Endodermal cell (in vitro differentiated cells): ENCODE results near the gene MUC12. TPM values are rescaled to one million over a fixed set of nuclear protein-coding genes. Genes with fewer than 3 reads are reported as not detected.

ENCODE experiments used
- DNase-seq: peaks from one replicate; pipeline ENCODE4 v3.0.0-alpha.2; 2017
- H3K27ac ChIP-seq: 2 replicates; pipeline ENCODE4 v1.5.1; 2013; ENCODE audit warnings: mild to moderate bottlenecking, low read depth, low read length, moderate library complexity
- H3K27me3 ChIP-seq: 2 replicates; pipeline ENCODE4 v1.6.1; 2013; ENCODE audit warnings: mild to moderate bottlenecking, low read length, moderate library complexity; ENCODE audit not compliant: insufficient read depth, control insufficient read depth, poor library complexity, severe bottlenecking
- H3K36me3 ChIP-seq: 2 replicates; pipeline ENCODE4 v1.7.0; 2013; ENCODE audit warnings: mild to moderate bottlenecking, low read length, moderate library complexity; ENCODE audit not compliant: control insufficient read depth, insufficient read depth
- H3K4me1 ChIP-seq: one replicate; pipeline ENCODE4 v1.7.0; 2013; ENCODE audit warnings: low read length; ENCODE audit not compliant: control insufficient read depth, insufficient read depth
- H3K4me3 ChIP-seq: 2 replicates; pipeline ENCODE4 v1.5.1; 2013; ENCODE audit warnings: mild to moderate bottlenecking, low read length, moderate library complexity
- H3K9ac ChIP-seq: 2 replicates; pipeline ENCODE4 v1.6.1; 2013; ENCODE audit warnings: mild to moderate bottlenecking, low read length, moderate library complexity; ENCODE audit not compliant: poor library complexity, severe bottlenecking; ENCODE audit errors: extremely low read depth
- H3K9me3 ChIP-seq: 2 replicates; pipeline ENCODE4 v1.6.1; 2013; ENCODE audit warnings: mild to moderate bottlenecking, low read length, moderate library complexity; ENCODE audit not compliant: control insufficient read depth
- H3K27ac Mint-ChIP-seq: 2 replicates; pipeline ENCODE4 v1.8.0; 2020; ENCODE audit warnings: mixed read lengths
- H3K27me3 Mint-ChIP-seq: 2 replicates; pipeline ENCODE4 v1.8.0; 2021; ENCODE audit warnings: mild to moderate bottlenecking, mixed read lengths; ENCODE audit not compliant: insufficient read depth
- H3K36me3 Mint-ChIP-seq: 2 replicates; pipeline ENCODE4 v1.8.0; 2020; ENCODE audit warnings: low read depth, mixed read lengths
- H3K4me1 Mint-ChIP-seq: 2 replicates; pipeline ENCODE4 v1.8.0; 2020; ENCODE audit warnings: mixed read lengths
- H3K4me3 Mint-ChIP-seq: 2 replicates; pipeline ENCODE4 v1.8.0; 2020; ENCODE audit warnings: mild to moderate bottlenecking, moderate library complexity, mixed read lengths
- H3K9me3 Mint-ChIP-seq: 2 replicates; pipeline ENCODE4 v1.8.0; 2020; ENCODE audit warnings: mild to moderate bottlenecking, mixed read lengths
- WGBS, 2 experiments: methylation state at CpG; one replicate each; pipeline versions ENCODE4 v1.1.5 to v1.1.7; 2013; ENCODE audit warnings: missing lambda C conversion rate in 2 of 2, mixed read lengths in 1 of 2; ENCODE audit not compliant: insufficient coverage in 1 of 2, insufficient read length in 1 of 2; 5-methylcytosine and 5-hydroxymethylcytosine counted together
- total RNA-seq, 2 donors: library from RNA; stranded (reverse); fragmentation: NEBNext Ultra II Directional in 1 of 2; extraction: Animal tissue kit (Norgen Biotek cat#: 25700) in 1 of 2; gene quantifications; 2 replicates in 1 of 2; 3 replicates in 1 of 2; pipeline ENCODE4 v1.2.1, GENCODE V29; 2021
- TF ChIP-seq, protein P1 (sequence below): fragments of 200-600 bp; sonication (generic); conservative IDR thresholded peaks from 2 replicates; pipeline ENCODE4 v1.5.0; 2021; ENCODE audit warnings: antibody characterized with exemption, mild to moderate bottlenecking

Gene MUC12
- total RNA-seq, 2 donors from 2014 or later = 2.9 to 3.3 TPM

DNA sequence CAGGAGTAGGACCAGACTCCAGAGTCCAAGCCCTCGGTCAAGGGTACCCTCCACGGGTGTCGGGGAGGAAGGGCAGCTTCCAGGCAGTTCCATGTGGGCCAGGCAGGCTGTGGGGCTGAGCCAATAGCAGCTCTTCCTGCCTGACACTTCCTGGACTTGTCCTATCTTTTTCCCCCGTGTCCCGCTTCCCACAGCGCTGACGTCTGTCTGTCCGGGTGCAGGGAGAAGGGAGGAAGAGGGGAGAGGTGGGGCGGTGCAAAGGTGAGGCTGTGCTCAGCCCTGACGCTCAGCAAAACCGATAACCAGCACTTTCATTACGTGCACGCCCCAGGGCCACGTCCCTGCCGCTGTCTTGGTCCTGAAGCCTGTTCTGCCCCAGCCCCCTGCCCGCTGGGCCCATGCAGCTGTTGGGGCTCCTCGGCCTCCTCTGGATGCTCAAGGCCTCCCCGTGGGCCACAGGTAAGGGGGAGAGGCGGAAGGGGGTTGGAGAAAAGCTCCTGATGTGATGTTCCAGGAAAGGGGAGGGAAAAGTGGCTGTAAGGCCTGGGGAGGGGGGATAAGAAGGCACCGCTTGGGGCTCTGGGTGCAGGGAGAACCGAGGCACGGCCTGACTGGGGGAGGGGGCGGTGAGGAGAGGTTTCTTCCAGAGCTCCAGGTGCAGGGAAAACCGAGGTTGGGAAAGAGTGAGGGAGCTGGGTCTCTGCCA is 20.0 kb upstream of the MUC12 start, which contains the start of gene MUC3A:
TSS of gene MUC3A (plus strand) at position 308 of the 706 bp plus-strand sequence. CDS start at position 399, 91 bp downstream.
- TF ChIP-seq, protein P1, sequence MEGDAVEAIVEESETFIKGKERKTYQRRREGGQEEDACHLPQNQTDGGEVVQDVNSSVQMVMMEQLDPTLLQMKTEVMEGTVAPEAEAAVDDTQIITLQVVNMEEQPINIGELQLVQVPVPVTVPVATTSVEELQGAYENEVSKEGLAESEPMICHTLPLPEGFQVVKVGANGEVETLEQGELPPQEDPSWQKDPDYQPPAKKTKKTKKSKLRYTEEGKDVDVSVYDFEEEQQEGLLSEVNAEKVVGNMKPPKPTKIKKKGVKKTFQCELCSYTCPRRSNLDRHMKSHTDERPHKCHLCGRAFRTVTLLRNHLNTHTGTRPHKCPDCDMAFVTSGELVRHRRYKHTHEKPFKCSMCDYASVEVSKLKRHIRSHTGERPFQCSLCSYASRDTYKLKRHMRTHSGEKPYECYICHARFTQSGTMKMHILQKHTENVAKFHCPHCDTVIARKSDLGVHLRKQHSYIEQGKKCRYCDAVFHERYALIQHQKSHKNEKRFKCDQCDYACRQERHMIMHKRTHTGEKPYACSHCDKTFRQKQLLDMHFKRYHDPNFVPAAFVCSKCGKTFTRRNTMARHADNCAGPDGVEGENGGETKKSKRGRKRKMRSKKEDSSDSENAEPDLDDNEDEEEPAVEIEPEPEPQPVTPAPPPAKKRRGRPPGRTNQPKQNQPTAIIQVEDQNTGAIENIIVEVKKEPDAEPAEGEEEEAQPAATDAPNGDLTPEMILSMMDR = no peak
- peak; percentile 74 for DNase-seq
- Mint-ChIP-seq H3K27ac (no peak within 1 kb of the TSS), H3K4me1 (peaks cover 6% of the 10 kb centered on the region), H3K27me3 (no peaks in the 10 kb centered on the region), H3K4me3 (no peak within 1 kb of the TSS), H3K9me3 (peaks cover 6% of the 10 kb centered on the region), H3K36me3 (peaks cover 3% of the 10 kb centered on the region)
- no peak within 1 kb of the TSS for H3K9ac ChIP-seq
- H3K9me3 ChIP-seq = peaks cover 3% of the 10 kb centered on the region
- no peak within 1 kb of the TSS for H3K4me3 ChIP-seq
- H3K4me1 ChIP-seq = no peaks in the 10 kb centered on the region
- H3K27ac ChIP-seq = no peak within 1 kb of the TSS
- WGBS, 2 experiments = 58 to 62% methylated on average over 12 to 24 of the region's 24 CpGs
- no peaks in the 10 kb centered on the region for H3K36me3 ChIP-seq
- H3K27me3 ChIP-seq = no peaks in the 10 kb centered on the region

DNA sequence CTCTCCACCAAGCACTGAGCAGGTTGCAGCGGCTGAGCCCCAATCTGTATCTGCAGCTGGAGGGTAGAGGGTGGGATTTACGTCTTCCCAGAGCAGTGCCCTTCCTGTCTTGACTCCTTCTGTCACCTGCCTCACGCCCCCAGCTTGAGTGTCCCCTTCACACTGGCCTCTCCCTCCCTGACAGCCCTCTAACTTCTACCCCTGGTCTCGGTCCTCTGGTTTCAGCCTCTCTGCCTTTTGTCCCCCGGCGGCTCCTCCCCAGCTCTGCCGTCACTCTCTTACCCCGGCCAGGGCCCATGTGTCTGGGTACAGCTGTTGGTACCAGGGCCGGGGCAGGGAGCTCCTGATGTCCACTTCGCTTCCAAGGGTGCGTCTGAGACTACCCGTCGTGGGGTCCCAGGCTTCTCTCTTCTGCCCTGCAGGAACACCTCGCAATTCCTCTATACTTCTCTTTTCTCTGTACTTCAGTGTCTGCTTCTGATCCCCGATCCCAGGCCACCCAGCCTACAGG is 19.4 kb upstream of the MUC12 start:
- peaks cover 6% of the 10 kb centered on the region for H3K4me1 Mint-ChIP-seq
- DNase-seq = peak; percentile 71
- Histone ChIP-seq H3K36me3 (no peaks in the 10 kb centered on the region), H3K27ac (no peak overlapping the region), H3K27me3 (no peaks in the 10 kb centered on the region), H3K4me3 (no peak overlapping the region), H3K4me1 (no peaks in the 10 kb centered on the region), H3K9ac (no peak overlapping the region), H3K9me3 (no peaks in the 10 kb centered on the region)
- H3K9me3 Mint-ChIP-seq = peaks cover under 1% of the 10 kb centered on the region
- no peaks in the 10 kb centered on the region for H3K27me3 Mint-ChIP-seq
- TF ChIP-seq, protein P1 = no peak
- no peaks in the 10 kb centered on the region for H3K36me3 Mint-ChIP-seq
- H3K4me3 Mint-ChIP-seq = no peak overlapping the region
- no peak overlapping the region for H3K27ac Mint-ChIP-seq
- 57 to 64% methylated on average over 13 to 15 of the region's 15 CpGs for WGBS, 2 experiments

DNA sequence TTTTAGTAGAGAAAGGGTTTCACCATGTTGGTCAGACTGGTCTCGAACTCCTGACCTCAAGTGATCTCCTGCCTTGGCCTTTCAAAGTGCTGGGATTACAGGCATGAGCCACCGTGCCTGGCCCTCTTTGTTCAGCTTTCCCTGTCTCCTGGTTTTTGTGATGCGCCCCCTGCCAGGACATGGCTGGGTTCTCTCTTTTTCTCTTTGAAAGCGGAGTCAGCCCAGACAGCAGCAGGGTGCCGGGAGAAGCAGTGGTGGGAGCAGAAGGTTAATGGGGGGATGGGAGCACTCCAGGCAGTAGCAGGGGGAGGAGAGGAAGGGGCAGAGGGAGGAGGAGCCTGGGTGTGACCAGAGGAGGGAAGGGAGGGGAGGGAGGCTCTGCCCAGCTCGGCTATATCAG is 18.2 kb upstream of the MUC12 start:
- no peak overlapping the region for H3K4me3 ChIP-seq
- peak; percentile 98 for DNase-seq
- H3K36me3 ChIP-seq = no peaks in the 10 kb centered on the region
- H3K27ac ChIP-seq = no peak overlapping the region
- 40 to 48% methylated on average over 3 to 6 of the region's 6 CpGs for WGBS, 2 experiments
- Mint-ChIP-seq H3K27ac (no peak overlapping the region), H3K27me3 (no peaks in the 10 kb centered on the region), H3K36me3 (no peaks in the 10 kb centered on the region), H3K9me3 (no peaks in the 10 kb centered on the region), H3K4me3 (no peak overlapping the region), H3K4me1 (peaks cover 6% of the 10 kb centered on the region)
- H3K9ac ChIP-seq = no peak overlapping the region
- H3K27me3 ChIP-seq = no peaks in the 10 kb centered on the region
- TF ChIP-seq, protein P1 = peak; percentile 49
- no peaks in the 10 kb centered on the region for H3K4me1 ChIP-seq
- H3K9me3 ChIP-seq = no peaks in the 10 kb centered on the region
